Effector CD4-positive, alpha-beta T cell (primary cell): ENCODE results near the gene L1CAM.
A peak's percentile ranks its signal among the peaks of the same experiment; 100 is the strongest.

Experiments
- DNase-seq: peaks from one replicate; pipeline ENCODE4 v3.0.0-alpha.2; 2020

L1CAM gene

GRCh38 chrX:153903238-153903980 is 17.4 kb upstream of the L1CAM start:
- no peak for DNase-seq

- DNase-seq, result no peak
These were observed 16.4 kb upstream of the L1CAM start for GRCh38 chrX:153902385-153902784.

- DNase-seq, result no peak
These were observed 15.8 kb upstream of the L1CAM start for GRCh38 chrX:153901753-153902140.

GRCh38 chrX:153900831-153901752 is 15.1 kb upstream of the L1CAM start:
- DNase-seq, result peak; percentile 45

- DNase-seq, result no peak
These were observed 11.9 kb upstream of the L1CAM start for GRCh38 chrX:153897899-153898298.

GRCh38 chrX:153889123-153889522 is 3.1 kb upstream of the L1CAM start:
- DNase-seq, result no peak

- no peak for DNase-seq
These were observed 2.4 kb upstream of the L1CAM start for GRCh38 chrX:153888344-153888743.

- DNase-seq, result no peak
These were observed 1.4 kb upstream of the L1CAM start for GRCh38 chrX:153887385-153887784.

- DNase-seq, result no peak
These were observed 942 bp upstream of the L1CAM start for GRCh38 chrX:153886915-153887314.

GRCh38 chrX:153885208-153885787 is 675 bp downstream of the L1CAM start:
- no peak for DNase-seq

GRCh38 chrX:153884590-153884989 is 1.4 kb downstream of the L1CAM start:
- DNase-seq, result no peak

- DNase-seq, result no peak
These were observed 1.8 kb downstream of the L1CAM start for GRCh38 chrX:153884136-153884535.

GRCh38 chrX:153883163-153883843 is 2.7 kb downstream of the L1CAM start:
- no peak for DNase-seq

GRCh38 chrX:153882557-153882956 is 3.4 kb downstream of the L1CAM start:
- DNase-seq, result no peak

- DNase-seq, result no peak
These were observed 3.9 kb downstream of the L1CAM start for GRCh38 chrX:153882086-153882498.

GRCh38 chrX:153881281-153881680 is 4.7 kb downstream of the L1CAM start:
- no peak for DNase-seq

- no peak for DNase-seq
These were observed 5.5 kb downstream of the L1CAM start for GRCh38 chrX:153880440-153880815.

- DNase-seq, result no peak
These were observed 6.1 kb downstream of the L1CAM start for GRCh38 chrX:153879741-153880439.

- DNase-seq, result no peak
These were observed 6.9 kb downstream of the L1CAM start for GRCh38 chrX:153878969-153879653.

- no peak for DNase-seq
These were observed 7.6 kb downstream of the L1CAM start for GRCh38 chrX:153878345-153878744.

GRCh38 chrX:153877571-153878261 is 8.3 kb downstream of the L1CAM start:
- DNase-seq, result no peak
